ENCODE results near the gene PLD5.

DNA sequence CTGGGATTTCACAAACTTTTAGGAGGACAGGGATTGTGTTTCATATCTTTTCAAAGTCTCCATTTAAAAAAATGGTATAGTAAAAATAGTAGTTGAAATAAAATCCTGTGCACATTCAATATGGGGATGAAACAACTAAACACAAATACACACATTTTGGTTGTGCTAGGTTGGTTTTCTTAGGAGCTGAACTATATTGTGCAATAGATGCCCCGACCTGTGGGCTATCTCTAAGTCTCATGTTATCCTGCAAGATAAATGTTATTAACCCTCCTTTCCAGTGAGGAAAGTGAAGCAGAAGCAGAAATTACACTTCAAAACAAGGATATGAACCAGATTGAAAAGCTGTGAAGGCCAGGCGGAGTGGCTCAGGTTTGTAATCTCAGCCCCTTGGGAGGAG lies 1.3 kb upstream of the PLD5 start:
- TF ChIP-seq SRF (IDR thresholded peaks at IDR 0.05; ENCODE audit: low read depth, low read length), result no peak
- TF ChIP-seq, protein P1, sequence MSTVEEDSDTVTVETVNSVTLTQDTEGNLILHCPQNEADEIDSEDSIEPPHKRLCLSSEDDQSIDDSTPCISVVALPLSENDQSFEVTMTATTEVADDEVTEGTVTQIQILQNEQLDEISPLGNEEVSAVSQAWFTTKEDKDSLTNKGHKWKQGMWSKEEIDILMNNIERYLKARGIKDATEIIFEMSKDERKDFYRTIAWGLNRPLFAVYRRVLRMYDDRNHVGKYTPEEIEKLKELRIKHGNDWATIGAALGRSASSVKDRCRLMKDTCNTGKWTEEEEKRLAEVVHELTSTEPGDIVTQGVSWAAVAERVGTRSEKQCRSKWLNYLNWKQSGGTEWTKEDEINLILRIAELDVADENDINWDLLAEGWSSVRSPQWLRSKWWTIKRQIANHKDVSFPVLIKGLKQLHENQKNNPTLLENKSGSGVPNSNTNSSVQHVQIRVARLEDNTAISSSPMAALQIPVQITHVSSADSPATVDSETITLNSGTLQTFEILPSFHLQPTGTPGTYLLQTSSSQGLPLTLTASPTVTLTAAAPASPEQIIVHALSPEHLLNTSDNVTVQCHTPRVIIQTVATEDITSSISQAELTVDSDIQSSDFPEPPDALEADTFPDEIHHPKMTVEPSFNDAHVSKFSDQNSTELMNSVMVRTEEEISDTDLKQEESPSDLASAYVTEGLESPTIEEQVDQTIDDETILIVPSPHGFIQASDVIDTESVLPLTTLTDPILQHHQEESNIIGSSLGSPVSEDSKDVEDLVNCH (CRISPR knock-in tag; IDR thresholded peaks at IDR 0.05), result no peak
- TF ChIP-seq, protein P2, sequence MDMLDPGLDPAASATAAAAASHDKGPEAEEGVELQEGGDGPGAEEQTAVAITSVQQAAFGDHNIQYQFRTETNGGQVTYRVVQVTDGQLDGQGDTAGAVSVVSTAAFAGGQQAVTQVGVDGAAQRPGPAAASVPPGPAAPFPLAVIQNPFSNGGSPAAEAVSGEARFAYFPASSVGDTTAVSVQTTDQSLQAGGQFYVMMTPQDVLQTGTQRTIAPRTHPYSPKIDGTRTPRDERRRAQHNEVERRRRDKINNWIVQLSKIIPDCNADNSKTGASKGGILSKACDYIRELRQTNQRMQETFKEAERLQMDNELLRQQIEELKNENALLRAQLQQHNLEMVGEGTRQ (IDR thresholded peaks at IDR 0.05; ENCODE audit: low read depth, low read length), result no peak
- TF ChIP-seq, protein P2 (CRISPR knock-in tag; IDR thresholded peaks at IDR 0.05; ENCODE audit: borderline replicate concordance), result no peak
- TF ChIP-seq ZSCAN29 (CRISPR knock-in tag; conservative IDR thresholded peaks at IDR 0.05), result no peak
- TF ChIP-seq CHD2 (IDR thresholded peaks at IDR 0.05; ENCODE audit: low read depth, low read length), result no peak
- TF ChIP-seq, protein P3, sequence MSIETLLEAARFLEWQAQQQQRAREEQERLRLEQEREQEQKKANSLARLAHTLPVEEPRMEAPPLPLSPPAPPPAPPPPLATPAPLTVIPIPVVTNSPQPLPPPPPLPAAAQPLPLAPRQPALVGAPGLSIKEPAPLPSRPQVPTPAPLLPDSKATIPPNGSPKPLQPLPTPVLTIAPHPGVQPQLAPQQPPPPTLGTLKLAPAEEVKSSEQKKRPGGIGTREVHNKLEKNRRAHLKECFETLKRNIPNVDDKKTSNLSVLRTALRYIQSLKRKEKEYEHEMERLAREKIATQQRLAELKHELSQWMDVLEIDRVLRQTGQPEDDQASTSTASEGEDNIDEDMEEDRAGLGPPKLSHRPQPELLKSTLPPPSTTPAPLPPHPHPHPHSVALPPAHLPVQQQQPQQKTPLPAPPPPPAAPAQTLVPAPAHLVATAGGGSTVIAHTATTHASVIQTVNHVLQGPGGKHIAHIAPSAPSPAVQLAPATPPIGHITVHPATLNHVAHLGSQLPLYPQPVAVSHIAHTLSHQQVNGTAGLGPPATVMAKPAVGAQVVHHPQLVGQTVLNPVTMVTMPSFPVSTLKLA (IDR thresholded peaks at IDR 0.05), result no peak
- TF ChIP-seq NFE2L1 (CRISPR knock-in tag; IDR thresholded peaks at IDR 0.05; ENCODE audit: borderline replicate concordance), result no peak
